PC-9 (cell line): Measurements from ENCODE around the gene TIGD6.

Experiments
- EZH2 ChIP-seq: fragments of 200-600 bp; sonication (generic); IDR thresholded peaks from 2 replicates; pipeline ENCODE4 v1.8.0; 2017; ENCODE audit warnings: antibody characterized with exemption, low read depth
- TF ChIP-seq, protein P1 (sequence below): fragments of 200-600 bp; sonication (generic); conservative IDR thresholded peaks from 2 replicates; pipeline ENCODE4 v1.6.1; 2017; ENCODE audit warnings: mixed run types, antibody characterized with exemption, mild to moderate bottlenecking, moderate library complexity

DNA sequence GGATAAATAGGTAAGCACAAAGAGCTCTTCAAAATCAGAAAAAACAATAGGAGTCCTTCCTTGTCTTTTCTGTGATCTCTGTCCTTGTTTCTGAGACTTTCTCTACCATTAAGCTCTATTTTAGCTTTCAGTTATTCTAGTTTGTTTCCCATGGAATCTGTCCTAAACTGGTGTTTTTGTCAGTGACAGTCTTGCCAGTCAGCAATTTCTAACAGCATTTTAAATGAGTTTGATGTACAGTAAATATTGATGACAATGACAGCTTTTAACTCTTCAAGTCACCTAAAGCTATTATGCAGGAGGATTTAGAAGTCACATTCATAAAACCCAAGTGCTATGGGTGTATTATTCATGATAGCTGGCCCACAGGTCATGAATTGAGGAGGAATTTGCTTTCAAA is 17.9 kb downstream of the TIGD6 start:
- TF ChIP-seq, protein P1, sequence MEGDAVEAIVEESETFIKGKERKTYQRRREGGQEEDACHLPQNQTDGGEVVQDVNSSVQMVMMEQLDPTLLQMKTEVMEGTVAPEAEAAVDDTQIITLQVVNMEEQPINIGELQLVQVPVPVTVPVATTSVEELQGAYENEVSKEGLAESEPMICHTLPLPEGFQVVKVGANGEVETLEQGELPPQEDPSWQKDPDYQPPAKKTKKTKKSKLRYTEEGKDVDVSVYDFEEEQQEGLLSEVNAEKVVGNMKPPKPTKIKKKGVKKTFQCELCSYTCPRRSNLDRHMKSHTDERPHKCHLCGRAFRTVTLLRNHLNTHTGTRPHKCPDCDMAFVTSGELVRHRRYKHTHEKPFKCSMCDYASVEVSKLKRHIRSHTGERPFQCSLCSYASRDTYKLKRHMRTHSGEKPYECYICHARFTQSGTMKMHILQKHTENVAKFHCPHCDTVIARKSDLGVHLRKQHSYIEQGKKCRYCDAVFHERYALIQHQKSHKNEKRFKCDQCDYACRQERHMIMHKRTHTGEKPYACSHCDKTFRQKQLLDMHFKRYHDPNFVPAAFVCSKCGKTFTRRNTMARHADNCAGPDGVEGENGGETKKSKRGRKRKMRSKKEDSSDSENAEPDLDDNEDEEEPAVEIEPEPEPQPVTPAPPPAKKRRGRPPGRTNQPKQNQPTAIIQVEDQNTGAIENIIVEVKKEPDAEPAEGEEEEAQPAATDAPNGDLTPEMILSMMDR, result no peak
- TF ChIP-seq EZH2, result no peak
